ENCODE data around the gene THSD7B.

THSD7B gene

GRCh38 chr2:137525132-137525531 lies 759.8 kb downstream of the THSD7B start:
- no peak overlapping the region for H3K4me2 ChIP-seq
- no peaks in the 10 kb centered on the region for H3K4me1 ChIP-seq (ENCODE audit: low read depth, poor library complexity, severe bottlenecking)
- TF ChIP-seq, protein P1, sequence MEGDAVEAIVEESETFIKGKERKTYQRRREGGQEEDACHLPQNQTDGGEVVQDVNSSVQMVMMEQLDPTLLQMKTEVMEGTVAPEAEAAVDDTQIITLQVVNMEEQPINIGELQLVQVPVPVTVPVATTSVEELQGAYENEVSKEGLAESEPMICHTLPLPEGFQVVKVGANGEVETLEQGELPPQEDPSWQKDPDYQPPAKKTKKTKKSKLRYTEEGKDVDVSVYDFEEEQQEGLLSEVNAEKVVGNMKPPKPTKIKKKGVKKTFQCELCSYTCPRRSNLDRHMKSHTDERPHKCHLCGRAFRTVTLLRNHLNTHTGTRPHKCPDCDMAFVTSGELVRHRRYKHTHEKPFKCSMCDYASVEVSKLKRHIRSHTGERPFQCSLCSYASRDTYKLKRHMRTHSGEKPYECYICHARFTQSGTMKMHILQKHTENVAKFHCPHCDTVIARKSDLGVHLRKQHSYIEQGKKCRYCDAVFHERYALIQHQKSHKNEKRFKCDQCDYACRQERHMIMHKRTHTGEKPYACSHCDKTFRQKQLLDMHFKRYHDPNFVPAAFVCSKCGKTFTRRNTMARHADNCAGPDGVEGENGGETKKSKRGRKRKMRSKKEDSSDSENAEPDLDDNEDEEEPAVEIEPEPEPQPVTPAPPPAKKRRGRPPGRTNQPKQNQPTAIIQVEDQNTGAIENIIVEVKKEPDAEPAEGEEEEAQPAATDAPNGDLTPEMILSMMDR (conservative IDR thresholded peaks at IDR 0.05; ENCODE audit: low read depth, low read length): no peak
- no peaks in the 10 kb centered on the region for H3K79me2 ChIP-seq (ENCODE audit: insufficient read depth, low read depth)
- no peak overlapping the region for H3K4me3 ChIP-seq (IDR thresholded peaks at IDR 0.05; ENCODE audit: insufficient read depth, low read depth, low read length)
- H2AFZ ChIP-seq (ENCODE audit: low read depth): no peak overlapping the region
- H3K36me3 ChIP-seq (ENCODE audit: insufficient read depth): no peaks in the 10 kb centered on the region
- H3K27me3 ChIP-seq (ENCODE audit: insufficient read depth, low read depth): no peaks in the 10 kb centered on the region
- H3K9ac ChIP-seq: no peak overlapping the region
- H4K20me1 ChIP-seq (ENCODE audit: insufficient read depth): no peaks in the 10 kb centered on the region
- no peak overlapping the region for H3K27ac ChIP-seq

GRCh38 chr2:137525641-137526190 lies 760.4 kb downstream of the THSD7B start:
- Histone ChIP-seq H3K4me3 (IDR thresholded peaks at IDR 0.05; ENCODE audit: insufficient read depth, low read depth, low read length) (no peak overlapping the region), H3K36me3 (ENCODE audit: insufficient read depth) (no peaks in the 10 kb centered on the region), H3K9ac (no peak overlapping the region), H3K4me2 (no peak overlapping the region), H3K4me1 (ENCODE audit: low read depth, poor library complexity, severe bottlenecking) (no peaks in the 10 kb centered on the region), H4K20me1 (ENCODE audit: insufficient read depth) (no peaks in the 10 kb centered on the region), H3K27ac (no peak overlapping the region), H3K27me3 (ENCODE audit: insufficient read depth, low read depth) (no peaks in the 10 kb centered on the region), H2AFZ (ENCODE audit: low read depth) (no peak overlapping the region), H3K79me2 (ENCODE audit: insufficient read depth, low read depth) (no peaks in the 10 kb centered on the region)
- TF ChIP-seq, protein P1 (conservative IDR thresholded peaks at IDR 0.05; ENCODE audit: low read depth, low read length): no peak

GRCh38 chr2:137535897-137536296 lies 770.6 kb downstream of the THSD7B start:
- TF ChIP-seq, protein P1 (conservative IDR thresholded peaks at IDR 0.05; ENCODE audit: low read depth, low read length): no peak

DNA sequence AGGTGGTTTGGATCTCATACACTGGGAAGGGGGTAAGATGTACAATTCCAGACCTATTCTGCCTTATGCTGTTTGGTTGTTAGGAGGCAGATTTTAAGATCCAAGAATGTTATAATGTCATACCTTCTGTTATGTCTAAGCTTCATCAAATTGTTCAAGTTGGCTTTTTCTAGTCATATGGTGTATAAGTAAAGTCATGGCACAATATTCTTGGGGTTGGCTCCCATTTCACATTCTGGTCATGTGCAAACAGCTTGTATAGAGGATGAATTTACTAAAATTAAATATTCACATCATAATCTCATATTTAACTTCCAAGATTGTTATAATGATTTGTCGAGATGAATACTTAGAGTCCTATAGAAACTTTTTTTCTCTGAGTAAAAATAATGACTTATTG lies 774.0 kb downstream of the THSD7B start:
- H3K9ac ChIP-seq: no peak overlapping the region
- H3K4me2 ChIP-seq: no peak overlapping the region
- no peaks in the 10 kb centered on the region for H4K20me1 ChIP-seq (ENCODE audit: insufficient read depth)
- no peaks in the 10 kb centered on the region for H3K27me3 ChIP-seq (ENCODE audit: insufficient read depth, low read depth)
- H3K27ac ChIP-seq: no peak overlapping the region
- no peaks in the 10 kb centered on the region for H3K4me1 ChIP-seq (ENCODE audit: low read depth, poor library complexity, severe bottlenecking)
- TF ChIP-seq, protein P1 (conservative IDR thresholded peaks at IDR 0.05; ENCODE audit: low read depth, low read length): no peak
- no peak overlapping the region for H2AFZ ChIP-seq (ENCODE audit: low read depth)
- H3K36me3 ChIP-seq (ENCODE audit: insufficient read depth): no peaks in the 10 kb centered on the region
- no peaks in the 10 kb centered on the region for H3K79me2 ChIP-seq (ENCODE audit: insufficient read depth, low read depth)
- no peak overlapping the region for H3K4me3 ChIP-seq (IDR thresholded peaks at IDR 0.05; ENCODE audit: insufficient read depth, low read depth, low read length)

More at GRCh38 chr2:137535897-137536296, 770.6 kb downstream of the THSD7B start:
- Histone ChIP-seq H3K27me3 (ENCODE audit: insufficient read depth, low read depth) (no peaks in the 10 kb centered on the region), H3K4me2 (no peak overlapping the region), H3K79me2 (ENCODE audit: insufficient read depth, low read depth) (no peaks in the 10 kb centered on the region), H4K20me1 (ENCODE audit: insufficient read depth) (no peaks in the 10 kb centered on the region), H3K27ac (no peak overlapping the region), H3K4me1 (ENCODE audit: low read depth, poor library complexity, severe bottlenecking) (no peaks in the 10 kb centered on the region), H3K9ac (no peak overlapping the region), H3K4me3 (IDR thresholded peaks at IDR 0.05; ENCODE audit: insufficient read depth, low read depth, low read length) (no peak overlapping the region), H3K36me3 (ENCODE audit: insufficient read depth) (no peaks in the 10 kb centered on the region), H2AFZ (ENCODE audit: low read depth) (no peak overlapping the region)

All from KMS-11 (cell line).